Transverse colon (tissue), 4 donors: ENCODE results near the gene MEF2A.

Experiments
- CTCF ChIP-seq, 5 experiments: fragments of 200-600 bp in 3 of 5; fragments of 450-650 bp in 2 of 5; sonication (generic) in 3 of 5; IDR thresholded peaks; 1 replicate in 2 of 5; 2 replicates in 3 of 5; pipeline ENCODE4 v1.5.1; 2016 to 2017; ENCODE audit warnings: antibody characterized with exemption in 5 of 5, inconsistent platforms in 3 of 5, mild to moderate bottlenecking in 2 of 5, moderate library complexity in 1 of 5
- EP300 ChIP-seq: sonication (generic); formaldehyde crosslinking; IDR thresholded peaks from one replicate; pipeline ENCODE4 v1.6.1; 2017; ENCODE audit warnings: antibody characterized with exemption, low read depth
- POLR2A ChIP-seq: fragments of 450-650 bp; IDR thresholded peaks from one replicate; pipeline ENCODE4 v1.6.1; 2016; ENCODE audit warnings: antibody characterized with exemption, mild to moderate bottlenecking, moderate library complexity
- POLR2AphosphoS5 ChIP-seq, 3 donors: sonication (generic); formaldehyde crosslinking; IDR thresholded peaks; one replicate each; pipeline ENCODE4 v1.6.1; 2016; ENCODE audit warnings: antibody characterized with exemption in 3 of 3

GRCh38 chr15:99621767-99622166, 56.0 kb downstream of the MEF2A start:
- TF ChIP-seq CTCF (IDR thresholded peaks at IDR 0.05) (no peak), POLR2A (no peak), EP300 (no peak), POLR2AphosphoS5 (IDR thresholded peaks at IDR 0.05) (no peak)
